Testis (tissue), 3 donors: ENCODE data around the gene UPK3A. TPM values are rescaled to one million over a fixed set of nuclear protein-coding genes. Genes with fewer than 3 reads are reported as not detected.
"Not testable (repeated sequence)": the region's sequence is repeated elsewhere in the genome, so short reads cannot be mapped to it uniquely, and the experiment has no call there.

ENCODE experiments used
- DNase-seq: peaks from one replicate; pipeline ENCODE4 v3.0.0-alpha.2; 2019
- H3K27ac ChIP-seq, 2 donors: fragments of 200-600 bp; sonication (generic); one replicate each; pipeline ENCODE4 v1.5.1; 2019
- H3K27me3 ChIP-seq: fragments of 200-600 bp; sonication (generic); one replicate; pipeline ENCODE4 v1.5.1; 2019
- H3K36me3 ChIP-seq: fragments of 200-600 bp; sonication (generic); one replicate; pipeline ENCODE4 v1.5.1; 2017; ENCODE audit warnings: low read depth; ENCODE audit errors: missing control alignments
- H3K4me1 ChIP-seq: fragments of 200-600 bp; sonication (generic); one replicate; pipeline ENCODE4 v1.5.1; 2019
- H3K4me3 ChIP-seq, 2 donors: fragments of 200-600 bp; sonication (generic); one replicate each; pipeline ENCODE4 v1.5.1; 2017 to 2019
- H3K9me3 ChIP-seq: fragments of 200-600 bp; sonication (generic); one replicate; pipeline ENCODE4 v1.5.1; 2017
- CTCF ChIP-seq, 3 experiments: fragments of 450-650 bp in 2 of 3; fragments of 200-600 bp in 1 of 3; sonication (generic) in 1 of 3; IDR thresholded peaks; one replicate each; pipeline ENCODE4 v1.5.1; 2016 to 2019; ENCODE audit warnings: antibody characterized with exemption in 3 of 3, mild to moderate bottlenecking in 2 of 3, moderate library complexity in 1 of 3
- POLR2A ChIP-seq: fragments of 450-650 bp; IDR thresholded peaks from one replicate; pipeline ENCODE4 v1.6.1; 2017; ENCODE audit warnings: antibody characterized with exemption, mild to moderate bottlenecking, moderate library complexity
- WGBS, 2 donors: methylation state at CpG; one replicate each; pipeline ENCODE4 v1.1.5; 2018; 5-methylcytosine and 5-hydroxymethylcytosine counted together
- intact Hi-C: fragments of 100-400 bp; cut with DNase I; formaldehyde crosslinking; loops from one replicate; pipeline ENCODE4 v1.15.1; 2023; ENCODE audit warnings: low total_unique reads
- polyA plus RNA-seq: library from polyadenylated mRNA; stranded (reverse); fragments of 350-450 nt; fragmentation: Illumina TruSeq; extraction: RNeasy Lipid Tissue Mini Kit (QIAGEN cat#74804); gene quantifications from one replicate; pipeline ENCODE4 v1.2.3, GENCODE V29; 2014; ENCODE audit warnings: low read depth, low replicate concordance; ENCODE audit not compliant: insufficient read depth
- total RNA-seq, 2 donors: library from RNA; depleted of rRNA; stranded (reverse); fragments of >200 nt; gene quantifications; one replicate each; pipeline ENCODE4 v1.2.3, GENCODE V29; 2016

UPK3A gene
- total and polyA plus RNA-seq, 3 donors from 2014 or later = not detected

- Histone ChIP-seq H3K9me3 (no peaks in the 10 kb centered on the region), H3K4me3 (no peak overlapping the region), H3K4me1 (peaks cover 7% of the 10 kb centered on the region), H3K27me3 (no peaks in the 10 kb centered on the region), H3K27ac (no peak overlapping the region), H3K36me3 (no peaks in the 10 kb centered on the region)
- no peak for DNase-seq
- intact Hi-C loops = no loop called here
- 95 to 96% methylated on average over 10 to 12 of the region's 12 CpGs for WGBS, 2 donors
- no peak for TF ChIP-seq POLR2A
- TF ChIP-seq CTCF (IDR thresholded peaks at IDR 0.05) = no peak
These were observed 39.6 kb downstream of the UPK3A start for GRCh38 chr22:45324311-45324711.

- H3K36me3 ChIP-seq, H3K27ac ChIP-seq, H3K27me3 ChIP-seq, H3K9me3 ChIP-seq, H3K4me3 ChIP-seq, DNase-seq, H3K4me1 ChIP-seq, intact Hi-C loops: not testable (repeated sequence)
- 86 to 91% methylated on average over 7 of the region's 8 CpGs for WGBS, 2 donors
These were observed 43.5 kb downstream of the UPK3A start for GRCh38 chr22:45328261-45328660.

GRCh38 chr22:45328822-45329529, 44.2 kb downstream of the UPK3A start:
- Histone ChIP-seq H3K4me1 (no peaks in the 10 kb centered on the region), H3K36me3 (peaks cover 5% of the 10 kb centered on the region), H3K9me3 (no peaks in the 10 kb centered on the region), H3K4me3 (no peak overlapping the region), H3K27ac (no peak overlapping the region), H3K27me3 (no peaks in the 10 kb centered on the region)
- TF ChIP-seq POLR2A (no peak), CTCF (IDR thresholded peaks at IDR 0.05) (no peak)
- 66 to 75% methylated on average over 8 of the region's 8 CpGs for WGBS, 2 donors
- intact Hi-C loops = no loop called here
- no peak for DNase-seq

GRCh38 chr22:45329530-45329936, 44.8 kb downstream of the UPK3A start:
- WGBS, 2 donors = 83 to 93% methylated on average over 8 to 12 of the region's 12 CpGs
- H3K27me3 ChIP-seq = no peaks in the 10 kb centered on the region
- no peaks in the 10 kb centered on the region for H3K9me3 ChIP-seq
- intact Hi-C loops = no loop called here
- peaks cover under 1% of the 10 kb centered on the region for H3K4me1 ChIP-seq
- H3K36me3 ChIP-seq = peaks cover 5% of the 10 kb centered on the region
- H3K27ac ChIP-seq = no peak overlapping the region
- TF ChIP-seq POLR2A (no peak), CTCF (IDR thresholded peaks at IDR 0.05) (no peak)
- no peak for DNase-seq
- H3K4me3 ChIP-seq = no peak overlapping the region

GRCh38 chr22:45330548-45330947, 45.8 kb downstream of the UPK3A start:
- H3K4me3 ChIP-seq = no peak overlapping the region
- peaks cover 5% of the 10 kb centered on the region for H3K36me3 ChIP-seq
- H3K9me3 ChIP-seq = no peaks in the 10 kb centered on the region
- intact Hi-C loops = no loop called here
- peaks cover 8% of the 10 kb centered on the region for H3K4me1 ChIP-seq
- WGBS, 2 donors = 89 to 98% methylated on average over 13 to 19 of the region's 19 CpGs
- no peak for TF ChIP-seq POLR2A
- no peak for TF ChIP-seq CTCF (IDR thresholded peaks at IDR 0.05)
- DNase-seq = no peak
- H3K27me3 ChIP-seq = no peaks in the 10 kb centered on the region
- no peak overlapping the region for H3K27ac ChIP-seq
